G401.6 (cell line): ENCODE measurements around the gene ETNK1.
"Not testable (repeated sequence)": the region's sequence is repeated elsewhere in the genome, so short reads cannot be mapped to it uniquely, and the experiment has no call there.

ENCODE experiments used
- FAIRE-seq: peaks from 2 replicates; lab custom pipeline; 2012; peaks lifted over from hg19 to GRCh38; lab: Jason Lieb, UNC

ETNK1 gene

DNA sequence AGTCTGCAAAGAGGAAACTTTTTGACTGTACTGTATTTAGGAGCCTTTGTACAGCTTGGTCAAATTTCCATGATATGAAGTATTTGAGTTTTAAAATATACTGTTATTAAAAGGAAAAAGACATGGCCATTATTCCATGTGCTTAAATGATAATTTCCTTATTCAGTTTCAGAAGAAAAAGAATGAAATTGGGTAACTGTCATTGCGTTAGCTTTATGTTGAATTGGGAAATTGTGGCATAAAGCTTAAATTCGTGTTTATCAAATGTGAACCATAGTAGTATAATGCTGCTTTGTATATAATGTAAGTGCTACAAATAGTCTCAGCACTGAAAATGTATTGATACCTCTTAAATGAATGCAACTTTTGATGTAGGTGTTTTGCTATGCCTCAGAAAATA lies 64.9 kb downstream of the ETNK1 start:
- FAIRE-seq: no peak

GRCh38 chr12:22691319-22691718 lies 66.3 kb downstream of the ETNK1 start:
- no peak for FAIRE-seq

DNA sequence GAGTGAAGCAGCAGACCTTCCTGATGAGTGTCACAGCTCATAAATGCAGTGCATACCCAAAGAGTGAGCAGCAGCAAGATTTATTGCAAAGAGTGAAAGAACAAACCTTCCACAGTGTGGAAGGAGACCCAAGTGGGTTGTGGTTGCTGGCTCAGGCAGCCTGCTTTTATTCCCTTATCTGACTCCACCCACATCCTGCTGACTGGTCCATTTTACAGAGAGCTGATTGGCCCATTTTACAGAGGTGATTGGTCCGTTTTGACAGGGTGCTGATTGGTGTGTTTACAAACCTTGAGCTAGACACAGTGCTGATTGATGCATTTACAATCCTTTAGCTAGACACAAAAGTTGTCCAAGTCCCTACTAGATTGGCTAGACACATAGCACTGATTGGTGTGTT lies 67.5 kb downstream of the ETNK1 start:
- not testable (repeated sequence) for FAIRE-seq

DNA sequence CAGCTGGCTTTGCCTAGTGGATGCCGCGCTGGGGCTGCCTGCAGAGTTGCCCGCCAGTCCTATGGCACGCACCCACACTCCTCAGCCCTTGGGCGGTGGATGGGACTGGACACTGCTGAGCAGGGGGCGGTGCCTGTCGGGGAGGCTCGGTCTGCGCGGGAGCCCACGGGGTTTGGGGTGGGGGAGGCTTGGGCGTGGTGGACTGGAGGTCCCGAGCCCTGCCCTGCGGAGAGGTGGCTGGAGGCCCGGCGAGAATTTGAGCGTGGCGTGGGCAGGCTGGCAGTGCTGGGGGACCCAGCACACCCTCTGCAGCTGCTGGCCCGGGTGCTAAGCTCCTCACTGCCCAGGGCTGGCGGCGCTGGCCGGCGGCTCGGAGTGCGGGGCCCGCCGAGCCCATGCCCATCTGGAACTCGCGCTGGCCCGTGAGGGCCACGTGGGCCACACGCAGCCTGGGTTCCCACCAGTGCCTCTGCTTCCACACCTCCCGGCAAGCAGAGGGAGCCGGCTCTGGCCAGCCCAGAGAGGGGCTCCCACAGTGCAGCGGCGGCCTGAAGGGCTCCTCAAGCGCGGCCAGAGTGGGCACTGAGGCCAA lies 68.1 kb downstream of the ETNK1 start:
- FAIRE-seq: no peak

- FAIRE-seq: no peak
Measured at GRCh38 chr12:22698576-22698975, 73.6 kb downstream of the ETNK1 start.

GRCh38 chr12:22699705-22700104 lies 74.7 kb downstream of the ETNK1 start:
- not testable (repeated sequence) for FAIRE-seq

- no peak for FAIRE-seq
Measured at GRCh38 chr12:22700106-22700505, 75.1 kb downstream of the ETNK1 start.

DNA sequence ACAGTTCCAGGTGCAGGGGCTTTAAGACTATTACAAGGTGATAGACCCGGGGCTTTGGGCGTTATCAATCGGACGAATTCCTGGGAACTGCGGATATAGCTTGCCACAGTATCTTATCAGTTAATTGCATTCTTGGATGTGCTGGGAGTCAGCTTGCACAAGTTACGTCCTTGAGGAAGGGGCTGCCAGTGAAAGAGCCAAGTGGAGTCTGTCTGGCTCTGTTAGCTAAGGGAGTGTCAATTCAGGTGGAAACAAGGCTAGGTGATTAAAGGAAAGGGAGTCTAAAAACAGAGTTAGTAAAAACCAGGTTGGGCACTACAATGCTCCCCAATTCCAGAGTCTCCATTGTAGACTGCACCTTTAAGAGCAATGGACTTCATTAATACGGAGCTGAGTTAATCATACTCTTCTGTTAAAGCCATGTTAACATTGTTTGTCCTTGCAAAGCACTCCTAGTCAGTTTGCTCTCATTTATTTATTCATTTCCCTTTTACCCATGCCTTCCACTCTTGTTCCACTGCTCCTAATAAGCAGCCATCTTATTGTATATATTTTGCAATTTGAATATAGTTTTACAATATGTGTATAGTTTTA lies 76.3 kb downstream of the ETNK1 start:
- FAIRE-seq: not testable (repeated sequence)

DNA sequence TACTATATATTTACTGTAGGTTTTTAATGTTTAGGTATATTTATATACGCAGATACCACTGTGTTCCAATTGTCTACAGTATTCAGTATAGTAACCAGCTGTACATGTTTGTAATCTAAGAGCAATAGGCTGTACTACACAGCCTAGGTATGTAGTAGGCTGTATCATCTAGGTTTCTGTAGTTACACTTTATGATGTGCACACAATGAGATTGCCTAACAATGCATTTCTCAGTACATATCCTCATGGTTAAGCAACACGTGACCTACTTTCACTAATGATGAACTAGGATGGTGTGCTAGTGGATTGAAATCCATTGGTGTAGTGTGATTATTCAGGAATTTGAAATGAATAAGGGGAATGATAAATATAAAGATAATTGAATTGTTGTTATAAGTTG lies 77.7 kb downstream of the ETNK1 start:
- no peak for FAIRE-seq

- peak; percentile 69 for FAIRE-seq
Measured at GRCh38 chr12:22709292-22709691, 84.3 kb downstream of the ETNK1 start.

GRCh38 chr12:22712083-22712482 lies 87.1 kb downstream of the ETNK1 start:
- no peak for FAIRE-seq

DNA sequence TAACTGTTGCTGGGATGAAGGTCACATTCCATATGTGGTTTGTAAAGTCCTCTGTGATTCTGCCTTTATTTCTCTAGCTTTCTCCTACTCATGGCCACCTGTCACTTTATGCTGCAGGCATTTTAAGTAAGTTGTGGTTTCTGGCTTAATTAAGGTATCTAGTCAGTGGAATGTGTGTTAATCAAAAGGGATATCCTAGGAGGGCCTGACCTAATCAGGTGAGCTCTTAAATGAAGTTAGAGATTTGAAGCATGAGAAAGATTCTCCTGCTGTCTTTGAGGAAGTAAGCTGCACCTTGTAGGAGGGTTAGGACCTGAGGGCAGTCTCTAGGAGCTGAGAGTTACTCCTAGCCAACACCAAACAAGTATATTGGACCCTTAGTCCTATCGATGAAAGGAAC lies 90.3 kb downstream of the ETNK1 start:
- FAIRE-seq: no peak

DNA sequence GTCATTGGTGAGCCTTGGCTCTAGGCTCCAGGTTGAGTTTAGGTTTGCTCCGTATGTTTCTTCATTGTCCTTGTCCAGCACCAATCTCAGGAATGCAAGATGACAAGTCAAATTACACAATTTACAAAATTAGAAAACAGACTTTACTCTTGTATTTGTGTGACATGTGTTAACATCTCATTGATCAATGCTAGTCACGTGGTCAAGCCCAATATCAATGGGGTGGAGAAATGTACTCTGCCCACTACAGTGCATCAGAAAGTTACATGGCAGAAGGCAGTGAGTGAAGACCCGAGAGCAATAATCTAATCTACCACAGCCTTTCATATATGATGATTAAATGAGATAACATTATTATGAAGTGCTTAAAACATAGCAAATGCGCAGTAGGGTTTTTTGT lies 94.8 kb downstream of the ETNK1 start:
- FAIRE-seq: no peak

- no peak for FAIRE-seq
Measured at GRCh38 chr12:22722081-22722480, 97.1 kb downstream of the ETNK1 start.

GRCh38 chr12:22722779-22723178 lies 97.8 kb downstream of the ETNK1 start:
- FAIRE-seq: no peak

- FAIRE-seq: no peak
Measured at GRCh38 chr12:22728987-22729386, 104.0 kb downstream of the ETNK1 start.

- FAIRE-seq: no peak
Measured at GRCh38 chr12:22729431-22729956, 104.5 kb downstream of the ETNK1 start.

- FAIRE-seq: no peak
Measured at GRCh38 chr12:22729957-22730443, 105.0 kb downstream of the ETNK1 start.

DNA sequence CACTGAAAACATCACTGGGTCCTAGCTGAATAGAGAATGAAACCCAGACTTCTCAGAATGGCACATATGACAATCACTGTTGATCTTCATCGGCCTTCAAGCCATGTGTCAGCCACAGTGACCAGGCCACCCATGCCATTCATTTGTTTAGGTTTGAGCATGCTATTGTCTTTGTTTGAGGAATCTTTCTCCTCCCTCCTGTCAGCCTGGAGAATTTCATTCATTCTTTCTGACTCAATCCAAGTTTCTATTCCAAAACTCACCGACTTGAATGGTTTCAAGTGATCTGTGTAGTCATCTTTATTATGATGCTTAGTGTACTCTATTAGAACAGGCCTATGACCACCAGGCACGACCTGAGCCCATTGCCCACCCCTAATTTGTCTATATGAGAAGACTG lies 106.3 kb downstream of the ETNK1 start:
- no peak for FAIRE-seq

DNA sequence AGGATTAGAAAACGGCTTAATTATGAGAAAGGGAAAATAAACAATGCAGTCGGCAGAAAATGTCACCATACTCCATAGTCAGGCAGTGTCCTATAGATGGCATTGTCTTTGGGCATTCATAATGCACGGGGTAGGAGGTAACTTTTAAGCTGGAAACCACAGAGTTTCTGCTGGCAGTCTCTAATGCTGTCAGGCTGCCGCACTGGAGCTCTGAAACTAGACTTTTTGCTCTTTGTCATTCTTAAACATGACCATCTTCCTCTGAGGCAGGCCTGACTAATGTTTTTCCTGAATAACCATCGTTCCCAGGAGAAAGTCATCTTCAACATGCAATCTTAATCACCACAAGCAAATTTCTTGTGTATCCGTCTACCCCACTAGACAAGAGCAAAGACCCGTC lies 108.8 kb downstream of the ETNK1 start:
- FAIRE-seq: no peak

GRCh38 chr12:22738945-22739344 lies 114.0 kb downstream of the ETNK1 start:
- FAIRE-seq: no peak
